ENCODE data around the gene SFXN5.
"Not testable (repeated sequence)": the region's sequence is repeated elsewhere in the genome, so short reads cannot be mapped to it uniquely, and the experiment has no call there.

SFXN5 gene

DNA sequence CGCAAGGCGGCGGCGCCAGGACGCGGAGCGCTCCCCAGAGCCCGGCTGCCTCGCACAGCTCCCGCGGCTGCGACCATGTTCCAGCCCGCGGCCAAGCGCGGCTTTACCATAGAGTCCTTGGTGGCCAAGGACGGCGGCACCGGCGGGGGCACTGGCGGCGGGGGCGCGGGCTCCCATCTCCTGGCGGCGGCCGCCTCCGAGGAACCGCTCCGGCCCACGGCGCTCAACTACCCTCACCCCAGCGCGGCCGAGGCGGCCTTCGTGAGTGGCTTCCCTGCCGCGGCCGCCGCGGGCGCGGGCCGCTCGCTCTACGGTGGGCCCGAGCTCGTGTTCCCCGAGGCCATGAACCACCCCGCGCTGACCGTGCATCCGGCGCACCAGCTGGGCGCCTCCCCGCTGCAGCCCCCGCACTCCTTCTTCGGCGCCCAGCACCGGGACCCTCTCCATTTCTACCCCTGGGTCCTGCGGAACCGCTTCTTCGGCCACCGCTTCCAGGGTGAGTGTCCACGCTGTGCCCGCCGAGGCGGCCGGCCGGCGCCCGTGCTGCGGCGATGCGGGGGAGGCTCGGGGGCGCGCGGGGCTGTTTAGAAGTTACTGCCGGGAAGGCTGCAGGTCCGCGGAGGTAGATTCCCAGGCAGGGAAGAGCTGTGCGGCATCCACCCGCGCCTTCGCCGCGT, 153.5 kb downstream of the SFXN5 start:
- no peak for DNase-seq

DNA sequence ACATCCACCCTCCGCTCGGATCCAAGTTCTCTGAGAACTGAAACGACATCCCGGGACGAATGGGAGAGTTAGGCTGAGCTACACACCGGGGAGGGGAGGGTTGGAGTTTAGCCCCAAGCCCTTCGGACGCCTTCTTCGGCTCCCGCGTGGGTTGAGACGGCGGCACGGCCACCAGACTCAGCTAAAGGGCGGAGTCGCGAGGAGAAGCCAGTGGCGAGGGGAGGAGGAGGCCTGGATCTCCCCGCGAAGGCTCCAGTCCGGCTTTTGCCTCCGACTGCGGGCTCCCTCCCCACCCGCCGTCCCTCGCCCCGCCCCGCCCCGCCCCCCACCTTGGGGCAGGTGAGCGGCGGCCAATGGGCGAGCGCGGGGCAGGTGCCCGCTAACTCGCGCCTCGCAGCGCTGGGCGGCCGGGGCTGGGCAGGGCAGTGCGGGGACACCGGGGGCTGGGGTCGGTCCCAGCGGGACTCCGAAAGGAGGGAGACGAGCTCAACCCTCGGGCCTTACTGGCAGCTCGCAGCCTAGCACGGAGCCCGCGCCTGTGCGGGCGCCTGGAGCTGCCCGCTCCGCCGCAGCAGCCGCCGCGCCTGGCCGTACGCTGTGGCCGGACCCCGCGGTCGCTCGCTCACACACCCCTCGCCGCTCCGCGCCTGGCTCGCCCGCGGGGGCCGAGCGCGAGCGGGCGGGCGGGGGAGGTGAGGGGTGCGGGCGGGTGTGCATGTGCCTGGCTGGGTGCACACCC, 154.2 kb downstream of the SFXN5 start, which contains the start of gene EMX1:
Gene EMX1 (plus strand): TSS at position 382 of the 739 bp plus-strand sequence. CDS start 334 bp downstream, at position 716.
- peak; percentile 31 for DNase-seq

GRCh38 chr2:72916743-72917137, 154.8 kb downstream of the SFXN5 start:
- no peak for DNase-seq

GRCh38 chr2:72915907-72916742, 155.4 kb downstream of the SFXN5 start:
- peak; percentile 30 for DNase-seq

- no peak for DNase-seq
These were observed 156.1 kb downstream of the SFXN5 start for GRCh38 chr2:72915320-72915906.

- DNase-seq, result no peak
These were observed 156.8 kb downstream of the SFXN5 start for GRCh38 chr2:72914589-72915319.

DNA sequence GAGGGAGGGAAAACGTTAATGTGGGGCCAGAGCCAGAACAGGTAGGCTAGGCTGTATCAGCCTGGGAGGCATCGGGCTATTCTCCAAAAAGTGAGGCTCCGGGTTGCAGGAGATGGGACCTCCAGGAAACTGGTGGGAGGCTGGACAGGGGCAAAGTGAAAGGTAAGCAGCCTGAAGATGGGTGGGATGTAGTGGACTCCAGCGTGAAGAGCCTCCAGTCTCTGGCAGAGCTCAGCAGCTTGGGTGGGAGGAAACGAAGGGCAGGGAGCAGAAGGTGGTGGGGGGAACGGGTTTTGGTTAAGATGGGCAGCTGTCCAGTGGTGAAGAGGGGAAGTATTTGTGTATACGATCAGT, 157.3 kb downstream of the SFXN5 start:
- DNase-seq, result no peak

GRCh38 chr2:72913486-72914205, 157.9 kb downstream of the SFXN5 start:
- DNase-seq, result no peak

DNA sequence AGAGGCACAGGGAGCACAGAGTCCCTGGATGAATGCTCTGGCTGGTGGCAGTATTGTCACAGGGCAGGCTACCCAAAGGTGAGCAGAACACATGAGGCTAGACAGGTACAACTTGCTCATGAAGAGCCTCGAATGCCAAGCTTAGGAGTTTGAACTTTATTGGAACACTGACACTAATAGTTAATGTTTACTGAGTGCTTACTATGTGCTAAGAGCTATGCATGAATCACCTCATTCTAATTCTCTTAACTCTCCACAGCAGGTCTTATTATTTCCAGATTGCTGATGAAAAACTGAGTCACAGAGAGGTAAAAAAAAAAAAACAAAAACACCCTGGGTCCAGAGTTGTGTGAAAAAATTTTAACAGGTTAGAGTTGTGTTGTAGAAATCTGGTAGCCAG, 160.3 kb downstream of the SFXN5 start:
- DNase-seq, result no peak

- no peak for DNase-seq
These were observed 162.8 kb downstream of the SFXN5 start for GRCh38 chr2:72908741-72909140.

DNA sequence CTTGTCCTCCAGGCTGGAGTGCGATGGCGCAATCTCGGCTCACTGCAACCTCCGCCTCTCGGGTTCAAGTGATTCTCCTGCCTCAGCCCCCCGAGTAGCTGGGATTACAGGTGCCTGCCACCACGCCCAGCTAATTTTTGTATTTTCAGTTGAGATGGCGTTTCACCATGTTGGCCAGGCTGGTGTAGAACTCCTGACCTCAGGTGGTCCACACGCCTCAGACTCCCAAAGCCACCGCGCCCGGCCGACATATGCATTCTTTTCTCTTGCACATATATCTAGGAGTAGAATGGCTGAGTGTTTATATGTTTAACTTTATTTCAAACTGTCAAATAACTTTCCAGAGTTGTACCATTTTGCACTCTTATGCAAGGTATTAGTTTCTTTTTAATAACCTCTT, 164.1 kb downstream of the SFXN5 start:
- DNase-seq, result not testable (repeated sequence)

- DNase-seq, result no peak
These were observed 170.1 kb downstream of the SFXN5 start for GRCh38 chr2:72901426-72901825.

- no peak for DNase-seq
These were observed 171.2 kb downstream of the SFXN5 start for GRCh38 chr2:72900191-72900825.

DNA sequence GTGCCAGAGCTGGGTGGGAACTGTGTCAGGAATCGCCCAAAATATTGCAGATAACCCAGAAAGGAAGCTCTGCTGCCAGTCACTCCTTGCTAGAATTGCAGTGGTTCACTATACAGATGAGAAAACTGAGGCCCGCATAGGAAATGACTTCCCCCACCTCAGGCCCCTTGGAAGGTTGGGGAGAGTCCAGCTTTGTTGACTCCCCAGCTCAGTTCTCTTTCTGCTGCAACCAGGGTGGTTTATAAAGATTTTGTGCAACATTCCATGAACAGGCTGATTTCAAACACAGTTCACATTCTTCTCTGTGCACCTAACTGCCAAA, 173.0 kb downstream of the SFXN5 start:
- no peak for DNase-seq

- no peak for DNase-seq
These were observed 173.5 kb downstream of the SFXN5 start for GRCh38 chr2:72897785-72898584.

DNA sequence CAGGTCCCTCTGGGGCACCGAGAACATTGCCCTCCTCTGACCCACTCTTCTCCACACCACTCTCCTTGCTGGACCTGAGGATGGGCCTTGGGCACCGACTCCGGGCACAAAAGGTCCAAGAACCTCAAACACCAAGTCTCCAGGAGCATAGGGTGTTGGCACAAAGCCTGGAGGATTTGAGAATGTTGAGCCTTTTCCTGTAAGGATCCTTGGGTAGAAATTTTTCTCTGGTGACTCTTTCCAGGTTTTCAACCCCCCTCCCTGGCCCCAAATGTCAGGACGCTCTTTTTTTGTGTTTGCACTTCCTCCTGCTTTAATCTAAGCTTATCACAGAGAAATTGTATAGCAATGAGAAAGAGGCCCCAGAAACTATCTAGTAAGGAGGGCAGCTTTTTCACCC, 175.1 kb downstream of the SFXN5 start:
- no peak for DNase-seq

DNA sequence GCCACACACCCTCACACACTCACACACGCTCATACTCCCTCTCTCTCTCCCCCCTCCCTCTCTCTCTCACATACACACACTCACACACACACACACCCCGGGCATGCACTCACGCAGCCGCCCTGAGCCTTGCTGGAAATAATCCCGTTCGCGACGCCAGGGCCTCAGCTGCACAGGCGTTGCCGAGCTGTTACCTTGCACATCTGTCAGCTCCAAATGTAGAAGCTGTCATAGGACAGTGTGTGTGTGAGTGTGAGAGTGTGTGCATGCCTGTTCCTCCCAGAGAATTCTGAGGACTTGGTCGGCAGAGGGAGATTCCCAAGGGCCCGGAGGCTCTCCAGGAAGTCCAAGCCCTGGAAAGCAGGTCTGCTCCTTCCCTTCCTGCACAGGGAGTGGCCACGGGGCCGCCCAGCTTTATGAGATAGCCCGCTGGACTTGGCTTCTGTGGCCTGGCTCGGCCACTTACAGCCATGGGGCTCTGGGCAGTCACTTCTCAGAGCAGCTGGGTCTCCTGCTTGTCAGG, 175.7 kb downstream of the SFXN5 start:
- no peak for DNase-seq

- no peak for DNase-seq
These were observed 176.4 kb downstream of the SFXN5 start for GRCh38 chr2:72895154-72895553.

DNA sequence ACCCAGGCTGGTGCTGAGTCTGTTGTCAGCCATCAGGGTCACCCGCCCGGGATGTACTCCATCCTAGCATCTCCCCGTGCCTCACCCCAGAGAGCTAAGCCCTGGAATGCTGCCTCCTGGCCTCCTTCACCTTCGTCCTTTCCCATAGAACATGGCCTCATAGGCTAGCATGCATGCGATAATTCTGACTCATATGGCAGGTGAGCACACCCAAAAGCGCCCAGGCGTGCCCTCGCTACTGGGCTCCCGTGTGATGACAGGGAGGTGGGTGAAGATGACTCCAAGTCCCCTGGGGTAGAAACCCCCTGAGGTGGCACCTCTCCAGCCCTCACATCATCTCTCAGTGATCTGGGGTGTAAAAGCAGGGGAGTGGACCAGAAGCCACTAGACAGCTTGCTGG, 177.0 kb downstream of the SFXN5 start:
- DNase-seq, result no peak

- no peak for DNase-seq
These were observed 177.8 kb downstream of the SFXN5 start for GRCh38 chr2:72893594-72894319.
